GM12891 (cell line): ENCODE results near the gene FDPS.
"Not testable (repeated sequence)": the region's sequence is repeated elsewhere in the genome, so short reads cannot be mapped to it uniquely, and the experiment has no call there.

ENCODE experiments used
- PAX5 ChIP-seq: IDR thresholded peaks from 2 replicates; pipeline ENCODE4 v1.6.1; 2011; ENCODE audit warnings: low read length, moderate library complexity, mild to moderate bottlenecking; ENCODE audit not compliant: insufficient read depth, severe bottlenecking
- POLR2A ChIP-seq: IDR thresholded peaks from 2 replicates; pipeline ENCODE4 v1.6.1; 2011; ENCODE audit warnings: low read depth, low read length, control low read depth
- POLR2AphosphoS5 ChIP-seq: IDR thresholded peaks from 2 replicates; pipeline ENCODE4 v1.6.1; 2011; ENCODE audit warnings: low read depth, low read length, control low read depth
- POU2F2 ChIP-seq: IDR thresholded peaks from 2 replicates; pipeline ENCODE4 v1.6.1; 2011; ENCODE audit warnings: low read depth, mild to moderate bottlenecking, control low read depth, low read length, moderate library complexity
- SPI1 ChIP-seq: IDR thresholded peaks from 2 replicates; pipeline ENCODE4 v1.6.1; 2011; ENCODE audit warnings: low read depth, low read length, control low read depth
- TAF1 ChIP-seq: IDR thresholded peaks from 2 replicates; pipeline ENCODE4 v1.6.1; 2011; ENCODE audit warnings: low read depth, low read length, control low read depth

- not testable (repeated sequence) for TF ChIP-seq POLR2AphosphoS5, TAF1, POLR2A, SPI1, POU2F2, PAX5
Observed at GRCh38 chr1:155328856-155329255, 20.2 kb downstream of the FDPS start.
